Cardiac fibroblast (primary cell): ENCODE results near the gene C1orf174.
"Not testable (repeated sequence)": the region's sequence is repeated elsewhere in the genome, so short reads cannot be mapped to it uniquely, and the experiment has no call there.

Experiments used
- DNase-seq, 2 donors: peaks; one replicate each; pipeline versions ENCODE4 v3.0.0 to v3.0.0-alpha.2; 2010; ENCODE audit warnings: low read depth in 2 of 2
- H3K4me3 ChIP-seq, 2 donors: replicated peaks in 1 of 2; 1 replicate in 1 of 2; 2 replicates in 1 of 2; pipeline ENCODE4 v1.5.1; 2011; ENCODE audit warnings: low read depth in 2 of 2, low read length in 2 of 2, mild to moderate bottlenecking in 2 of 2, moderate library complexity in 1 of 2
- TF ChIP-seq, protein P1 (sequence below): IDR thresholded peaks from one replicate; pipeline ENCODE4 v1.5.1; 2011; ENCODE audit warnings: low read depth, mild to moderate bottlenecking, low read length, inconsistent platforms

C1orf174 gene

DNA sequence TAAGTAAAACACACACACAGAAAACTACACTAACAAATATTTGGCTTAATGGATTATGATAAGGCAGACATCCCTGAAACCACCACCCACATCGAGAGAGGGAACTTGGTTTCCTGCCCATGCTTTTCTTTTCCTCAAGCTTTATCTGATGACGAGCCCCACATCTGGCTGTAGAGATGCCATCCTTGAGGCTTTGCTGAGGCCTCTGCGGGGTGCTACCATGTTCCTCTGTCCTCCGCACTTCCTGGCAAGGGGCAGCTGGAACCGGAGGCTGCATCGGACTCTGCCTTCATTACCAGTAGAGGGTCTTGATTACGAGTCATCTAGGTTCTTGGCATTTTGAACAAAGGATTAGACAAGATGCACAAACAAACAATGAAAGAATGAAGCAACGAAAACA lies 21.7 kb upstream of the C1orf174 start:
- TF ChIP-seq, protein P1, sequence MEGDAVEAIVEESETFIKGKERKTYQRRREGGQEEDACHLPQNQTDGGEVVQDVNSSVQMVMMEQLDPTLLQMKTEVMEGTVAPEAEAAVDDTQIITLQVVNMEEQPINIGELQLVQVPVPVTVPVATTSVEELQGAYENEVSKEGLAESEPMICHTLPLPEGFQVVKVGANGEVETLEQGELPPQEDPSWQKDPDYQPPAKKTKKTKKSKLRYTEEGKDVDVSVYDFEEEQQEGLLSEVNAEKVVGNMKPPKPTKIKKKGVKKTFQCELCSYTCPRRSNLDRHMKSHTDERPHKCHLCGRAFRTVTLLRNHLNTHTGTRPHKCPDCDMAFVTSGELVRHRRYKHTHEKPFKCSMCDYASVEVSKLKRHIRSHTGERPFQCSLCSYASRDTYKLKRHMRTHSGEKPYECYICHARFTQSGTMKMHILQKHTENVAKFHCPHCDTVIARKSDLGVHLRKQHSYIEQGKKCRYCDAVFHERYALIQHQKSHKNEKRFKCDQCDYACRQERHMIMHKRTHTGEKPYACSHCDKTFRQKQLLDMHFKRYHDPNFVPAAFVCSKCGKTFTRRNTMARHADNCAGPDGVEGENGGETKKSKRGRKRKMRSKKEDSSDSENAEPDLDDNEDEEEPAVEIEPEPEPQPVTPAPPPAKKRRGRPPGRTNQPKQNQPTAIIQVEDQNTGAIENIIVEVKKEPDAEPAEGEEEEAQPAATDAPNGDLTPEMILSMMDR = no peak
- H3K4me3 ChIP-seq = no peak overlapping the region
- no peak for DNase-seq

DNA sequence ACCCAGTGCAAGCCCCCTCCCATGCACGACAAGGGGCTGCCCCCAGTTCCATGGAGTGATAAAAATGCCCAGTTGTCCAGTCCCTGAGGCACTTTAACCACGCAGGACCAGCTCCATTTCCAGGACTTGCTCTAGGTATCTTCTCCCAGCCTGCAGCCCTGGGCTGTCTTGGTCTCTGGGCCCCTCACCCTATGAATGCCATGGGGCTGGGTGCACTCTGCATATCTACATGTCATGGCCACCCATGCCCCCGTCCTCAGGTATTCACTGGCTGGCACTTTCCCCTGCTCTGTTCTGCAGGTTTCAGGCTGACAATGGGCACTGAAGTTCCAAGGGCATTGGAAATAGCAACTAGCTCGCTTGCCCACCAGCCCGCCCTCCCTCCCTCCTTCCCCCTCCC lies 19.6 kb upstream of the C1orf174 start:
- H3K4me3 ChIP-seq = no peak overlapping the region
- DNase-seq = no peak
- TF ChIP-seq, protein P1 = no peak

DNA sequence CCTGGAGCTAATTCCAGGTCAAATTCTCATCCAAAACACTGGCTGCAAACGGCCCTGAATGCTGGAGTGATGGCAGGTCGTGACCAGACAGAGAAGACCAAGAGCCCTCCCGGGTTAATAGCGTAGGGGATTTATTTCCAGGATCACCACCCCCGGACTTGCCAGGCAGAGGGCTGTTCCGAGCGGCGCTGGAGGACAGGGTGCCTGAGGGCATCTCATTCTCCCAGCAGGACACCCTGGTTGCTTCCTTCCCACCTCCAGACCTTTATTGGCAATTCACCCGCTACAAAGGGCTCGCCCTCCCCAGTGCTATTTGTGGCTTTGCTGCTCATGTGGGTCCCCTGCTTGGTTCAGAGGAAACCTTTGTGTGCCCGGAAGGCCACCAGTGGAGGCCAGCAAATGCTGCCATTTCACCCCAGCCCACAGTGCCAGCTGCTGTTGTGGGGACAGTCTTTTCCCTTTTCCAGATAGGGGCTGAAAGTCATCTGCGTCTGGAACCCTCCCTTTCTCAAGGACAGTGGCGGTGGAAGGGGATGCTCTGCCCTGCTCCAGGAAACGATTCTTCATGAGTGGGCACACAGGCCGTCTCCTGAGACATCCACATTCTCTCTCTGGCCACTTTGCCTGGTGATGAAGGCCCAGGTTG lies 19.0 kb upstream of the C1orf174 start:
- H3K4me3 ChIP-seq = no peak overlapping the region
- TF ChIP-seq, protein P1 = no peak
- DNase-seq = no peak

DNA sequence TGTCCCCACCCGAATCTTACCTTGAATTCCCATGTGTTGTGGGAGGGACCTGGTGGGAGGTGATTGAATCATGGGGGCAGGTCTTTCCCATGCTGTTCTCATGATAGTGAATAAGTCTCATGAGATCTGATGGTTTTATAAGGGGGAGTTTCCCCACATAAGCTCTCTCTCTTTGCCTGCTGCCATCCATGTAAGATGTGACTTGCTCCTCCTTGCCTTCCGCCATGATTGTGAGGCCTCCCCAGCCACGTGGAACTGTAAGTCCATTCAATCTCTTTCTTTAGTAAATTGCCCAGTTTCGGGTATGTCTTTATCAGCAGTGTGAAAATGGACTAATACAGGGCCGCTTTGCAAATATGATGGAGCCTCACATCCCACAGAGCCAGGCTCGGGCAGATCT lies 18.3 kb upstream of the C1orf174 start:
- DNase-seq, H3K4me3 ChIP-seq: not testable (repeated sequence)

DNA sequence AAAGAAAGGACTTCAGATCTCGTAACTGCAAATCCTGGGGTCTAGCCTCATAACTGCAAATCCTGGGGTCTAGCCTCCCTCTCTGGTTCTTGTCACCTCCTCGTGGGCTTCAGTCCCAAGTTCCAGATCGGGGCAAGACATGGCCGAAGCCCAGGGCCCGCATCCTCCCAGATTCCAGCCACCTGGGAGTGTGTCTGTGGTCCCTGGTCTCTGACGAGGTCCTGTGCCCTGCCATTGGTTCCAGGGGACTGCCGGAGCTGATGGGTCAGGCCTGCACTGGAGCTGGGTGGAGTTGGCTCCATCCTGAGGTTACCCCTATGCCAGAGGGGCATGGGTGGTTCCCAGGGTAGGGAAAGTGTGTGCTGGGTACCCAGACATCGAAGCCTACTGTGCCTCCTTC lies 17.7 kb upstream of the C1orf174 start:
- DNase-seq = no peak
- H3K4me3 ChIP-seq = no peak overlapping the region
- TF ChIP-seq, protein P1 = no peak

DNA sequence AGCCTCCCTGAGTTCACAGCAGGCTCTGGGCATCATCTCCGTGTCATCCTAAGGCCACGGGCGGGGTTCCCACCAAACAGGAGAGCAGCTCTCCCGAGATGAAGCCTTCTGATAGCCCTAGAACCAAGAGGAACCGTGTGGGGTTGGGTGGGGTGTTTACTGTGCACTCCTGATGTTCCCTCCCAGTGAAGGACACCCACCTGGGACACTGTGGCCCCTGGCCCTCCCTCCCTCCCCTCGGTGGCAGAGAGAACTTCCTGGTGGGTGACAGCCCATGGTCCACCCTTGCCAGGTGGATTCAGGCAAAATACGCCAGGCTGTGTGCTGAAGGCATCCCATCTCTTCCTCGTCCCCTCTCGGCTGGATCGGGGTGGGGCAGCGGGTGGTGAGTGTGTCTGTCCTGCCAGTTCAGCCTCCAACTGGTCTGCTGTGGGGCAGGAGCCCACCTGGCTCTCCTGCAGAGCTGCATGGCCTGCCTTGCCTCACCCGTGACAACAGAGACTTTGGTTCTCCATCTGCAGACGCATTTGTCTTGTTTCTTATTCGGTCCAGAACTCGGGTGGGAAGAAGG lies 15.6 kb upstream of the C1orf174 start:
- no peak overlapping the region for H3K4me3 ChIP-seq
- DNase-seq = no peak
- TF ChIP-seq, protein P1 = no peak

DNA sequence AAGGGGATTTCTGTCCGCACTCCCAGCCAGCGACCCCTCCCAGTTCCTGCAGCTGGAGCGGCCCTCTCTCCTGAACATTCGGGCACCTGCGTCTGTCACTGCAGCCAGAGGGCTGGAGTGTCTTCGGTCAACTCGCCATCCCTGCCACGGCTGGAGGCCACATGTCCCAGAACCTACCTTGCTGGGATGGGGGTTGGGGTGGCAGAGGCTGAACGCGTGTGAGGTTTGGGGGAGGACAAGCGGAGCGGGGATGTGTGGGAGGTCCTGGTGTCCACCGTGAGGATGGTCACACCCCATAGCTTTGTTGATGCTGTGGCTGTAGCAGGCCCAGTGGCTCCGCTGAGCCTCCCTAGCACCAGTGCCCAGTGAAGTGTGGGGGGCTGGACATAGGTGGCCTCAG lies 14.8 kb upstream of the C1orf174 start:
- no peak for DNase-seq
- TF ChIP-seq, protein P1 = no peak

More for the DNA sequence above, 14.8 kb upstream of the C1orf174 start:
- no peak overlapping the region for H3K4me3 ChIP-seq
